ENCODE measurements around the gene CDK5RAP2.

CDK5RAP2 gene

DNA sequence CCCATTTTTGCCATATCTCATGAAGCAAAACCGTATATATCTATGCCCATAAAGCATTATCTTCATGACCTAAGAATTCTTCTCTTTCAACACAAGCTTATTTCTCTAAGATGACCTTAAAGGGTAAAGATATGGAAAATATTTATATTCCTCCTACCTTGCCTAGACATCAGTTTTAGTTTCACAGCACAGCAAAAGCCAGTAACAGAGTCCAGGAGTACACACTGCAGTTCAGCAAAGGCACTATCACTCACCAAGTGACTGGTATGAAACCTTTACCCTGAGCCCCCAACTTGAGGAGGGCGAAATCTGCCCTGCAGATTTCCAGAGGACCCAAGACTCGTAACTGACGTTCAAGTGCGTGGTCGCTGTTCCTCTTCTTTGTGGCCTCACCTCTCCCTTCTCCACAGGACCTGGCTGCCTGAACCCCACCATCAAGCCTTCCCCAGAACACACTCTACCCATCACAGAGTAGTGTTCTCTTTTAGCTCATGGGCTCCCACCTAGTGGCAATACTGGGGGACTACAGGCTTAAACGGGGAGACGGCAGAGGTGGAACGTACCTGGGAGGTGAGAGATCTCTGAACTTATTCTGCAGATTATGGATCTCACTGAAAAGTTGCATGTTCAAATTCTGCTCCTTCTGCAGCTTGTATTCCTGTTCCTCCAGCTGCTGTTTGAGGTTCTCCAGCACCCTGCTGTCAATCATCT, 141.0 kb downstream of the CDK5RAP2 start:
- in situ Hi-C loops (cut with MboI; ENCODE audit: low pct_unique_long_range_greater_than_20kb, low sequenced_read_pairs, unreplicated experiment), result no loop called here
- DNase-seq (ENCODE audit: low spot score), result no peak
- TF ChIP-seq, protein P1, sequence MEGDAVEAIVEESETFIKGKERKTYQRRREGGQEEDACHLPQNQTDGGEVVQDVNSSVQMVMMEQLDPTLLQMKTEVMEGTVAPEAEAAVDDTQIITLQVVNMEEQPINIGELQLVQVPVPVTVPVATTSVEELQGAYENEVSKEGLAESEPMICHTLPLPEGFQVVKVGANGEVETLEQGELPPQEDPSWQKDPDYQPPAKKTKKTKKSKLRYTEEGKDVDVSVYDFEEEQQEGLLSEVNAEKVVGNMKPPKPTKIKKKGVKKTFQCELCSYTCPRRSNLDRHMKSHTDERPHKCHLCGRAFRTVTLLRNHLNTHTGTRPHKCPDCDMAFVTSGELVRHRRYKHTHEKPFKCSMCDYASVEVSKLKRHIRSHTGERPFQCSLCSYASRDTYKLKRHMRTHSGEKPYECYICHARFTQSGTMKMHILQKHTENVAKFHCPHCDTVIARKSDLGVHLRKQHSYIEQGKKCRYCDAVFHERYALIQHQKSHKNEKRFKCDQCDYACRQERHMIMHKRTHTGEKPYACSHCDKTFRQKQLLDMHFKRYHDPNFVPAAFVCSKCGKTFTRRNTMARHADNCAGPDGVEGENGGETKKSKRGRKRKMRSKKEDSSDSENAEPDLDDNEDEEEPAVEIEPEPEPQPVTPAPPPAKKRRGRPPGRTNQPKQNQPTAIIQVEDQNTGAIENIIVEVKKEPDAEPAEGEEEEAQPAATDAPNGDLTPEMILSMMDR (IDR thresholded peaks at IDR 0.05; ENCODE audit: extremely low read depth, insufficient read depth, missing control alignments), result peak; percentile 46

DNA sequence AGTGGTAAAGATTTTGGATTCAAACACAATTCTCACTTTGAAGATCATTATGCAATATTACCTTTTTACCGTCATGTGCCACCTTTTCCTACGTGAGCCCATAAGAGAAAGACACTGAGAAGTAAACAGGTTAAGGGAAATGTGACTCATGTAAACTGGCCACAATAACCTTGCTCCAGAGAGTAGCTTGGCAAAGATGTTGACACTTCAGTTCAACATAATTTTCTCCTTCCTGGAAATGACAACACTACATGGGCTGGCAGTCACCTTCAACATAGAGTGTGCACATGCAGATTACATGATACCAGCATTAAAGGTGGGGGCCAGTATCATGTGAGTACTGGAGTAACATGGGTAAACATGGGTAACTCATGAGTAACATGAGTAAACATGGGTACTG, 141.9 kb downstream of the CDK5RAP2 start:
- DNase-seq (ENCODE audit: low spot score), result no peak
- in situ Hi-C loops (cut with MboI; ENCODE audit: low pct_unique_long_range_greater_than_20kb, low sequenced_read_pairs, unreplicated experiment), result no loop called here
- TF ChIP-seq, protein P1 (IDR thresholded peaks at IDR 0.05; ENCODE audit: extremely low read depth, insufficient read depth, missing control alignments), result no peak

DNA sequence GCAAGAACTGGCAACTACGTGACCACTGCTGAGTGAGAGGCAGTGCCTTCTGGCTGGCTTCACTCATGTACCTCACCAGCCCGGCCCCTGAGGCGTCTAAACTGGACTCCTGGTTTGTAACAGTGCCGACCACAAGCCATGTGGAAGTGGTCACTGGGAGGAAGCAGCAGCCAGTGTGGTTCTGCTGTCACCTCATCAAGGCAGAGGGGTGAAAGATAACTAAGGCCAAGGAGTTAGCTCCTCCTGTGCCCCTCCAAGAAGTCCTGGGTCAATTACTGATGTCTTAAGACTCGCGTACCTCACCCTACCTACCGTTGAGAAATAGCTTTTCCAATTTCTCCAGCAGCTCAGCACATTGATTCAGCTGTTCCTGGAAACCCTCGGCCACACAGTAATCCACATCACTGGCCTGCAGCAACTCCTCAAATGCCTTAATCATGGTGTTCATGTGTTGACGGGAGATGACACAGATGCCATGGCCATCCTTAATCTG, 142.9 kb downstream of the CDK5RAP2 start:
- in situ Hi-C loops (cut with MboI; ENCODE audit: low pct_unique_long_range_greater_than_20kb, low sequenced_read_pairs, unreplicated experiment), result no loop called here
- TF ChIP-seq, protein P1 (IDR thresholded peaks at IDR 0.05; ENCODE audit: extremely low read depth, insufficient read depth, missing control alignments), result no peak
- no peak for DNase-seq (ENCODE audit: low spot score)

DNA sequence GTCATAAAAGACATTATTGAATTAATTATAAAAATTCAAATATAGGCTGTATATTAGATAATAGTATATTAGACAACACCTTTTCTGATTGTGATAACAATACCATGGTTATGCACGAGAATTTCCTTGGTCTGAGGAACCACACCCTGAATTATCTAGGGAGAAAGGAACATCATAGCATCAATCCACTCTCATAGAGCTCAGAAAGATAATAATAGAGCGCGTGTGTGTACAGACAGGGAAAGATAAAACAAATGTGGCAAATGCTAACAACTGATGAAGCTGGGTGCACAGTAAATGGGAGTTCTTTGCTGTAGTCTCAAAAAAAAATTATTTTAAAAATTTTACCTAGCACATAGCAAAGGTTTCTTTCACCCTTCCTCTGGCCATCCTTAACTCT, 143.5 kb downstream of the CDK5RAP2 start:
- in situ Hi-C loops (cut with MboI; ENCODE audit: low pct_unique_long_range_greater_than_20kb, low sequenced_read_pairs, unreplicated experiment), result no loop called here
- TF ChIP-seq, protein P1 (IDR thresholded peaks at IDR 0.05; ENCODE audit: extremely low read depth, insufficient read depth, missing control alignments), result no peak
- DNase-seq (ENCODE audit: low spot score), result no peak

DNA sequence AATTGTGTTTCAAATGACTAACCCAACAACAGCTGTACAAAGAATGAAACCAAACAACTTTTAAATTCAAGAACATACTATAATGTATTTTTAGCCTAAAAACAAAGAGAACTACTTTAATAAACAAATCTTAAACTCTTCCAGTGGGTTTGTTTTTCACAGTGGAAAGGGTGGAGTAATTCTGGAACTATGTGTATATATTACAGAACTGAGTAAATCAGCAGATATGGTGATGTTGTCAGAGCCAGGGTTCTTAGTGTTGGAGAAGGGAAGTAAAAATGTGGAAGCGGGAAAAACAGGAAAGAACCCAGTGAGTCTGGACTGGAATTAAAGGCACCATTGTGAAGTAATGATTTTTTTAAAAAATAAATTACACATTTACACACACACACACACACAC, 144.9 kb downstream of the CDK5RAP2 start:
- DNase-seq (ENCODE audit: low spot score), result no peak
- TF ChIP-seq, protein P1 (IDR thresholded peaks at IDR 0.05; ENCODE audit: extremely low read depth, insufficient read depth, missing control alignments), result no peak
- in situ Hi-C loops (cut with MboI; ENCODE audit: low pct_unique_long_range_greater_than_20kb, low sequenced_read_pairs, unreplicated experiment), result no loop called here

DNA sequence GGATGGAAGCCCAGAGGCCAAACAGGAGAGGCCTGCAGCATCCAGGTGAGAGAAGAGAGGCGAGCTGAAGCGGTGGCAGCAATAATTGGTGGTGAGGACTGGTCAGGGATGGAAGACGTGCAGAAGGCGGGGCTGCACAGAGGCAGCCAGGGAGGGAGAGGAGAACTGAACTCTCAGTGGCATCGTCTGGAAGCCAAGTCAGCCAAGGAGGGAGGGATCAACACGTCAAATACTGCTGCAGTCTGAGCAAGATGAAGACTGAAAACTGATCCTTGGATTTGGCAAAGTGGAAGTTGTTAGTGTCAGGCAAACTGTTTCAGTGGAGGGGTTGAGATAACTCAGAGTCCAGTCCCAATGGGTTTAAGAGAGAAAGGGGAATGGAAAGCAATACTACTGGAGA, 145.4 kb downstream of the CDK5RAP2 start:
- no peak for DNase-seq (ENCODE audit: low spot score)
- in situ Hi-C loops (cut with MboI; ENCODE audit: low pct_unique_long_range_greater_than_20kb, low sequenced_read_pairs, unreplicated experiment), result no loop called here
- TF ChIP-seq, protein P1 (IDR thresholded peaks at IDR 0.05; ENCODE audit: extremely low read depth, insufficient read depth, missing control alignments), result no peak

Data from GM13977 (cell line).